ELR (cell line): ENCODE data around the gene LRBA.
"Not testable (repeated sequence)": the region's sequence is repeated elsewhere in the genome, so short reads cannot be mapped to it uniquely, and the experiment has no call there.

Source experiments
- DNase-seq: peaks from one replicate; pipeline ENCODE4 v3.0.0-alpha.2; 2015; ENCODE audit warnings: low read depth

The LRBA gene

DNA sequence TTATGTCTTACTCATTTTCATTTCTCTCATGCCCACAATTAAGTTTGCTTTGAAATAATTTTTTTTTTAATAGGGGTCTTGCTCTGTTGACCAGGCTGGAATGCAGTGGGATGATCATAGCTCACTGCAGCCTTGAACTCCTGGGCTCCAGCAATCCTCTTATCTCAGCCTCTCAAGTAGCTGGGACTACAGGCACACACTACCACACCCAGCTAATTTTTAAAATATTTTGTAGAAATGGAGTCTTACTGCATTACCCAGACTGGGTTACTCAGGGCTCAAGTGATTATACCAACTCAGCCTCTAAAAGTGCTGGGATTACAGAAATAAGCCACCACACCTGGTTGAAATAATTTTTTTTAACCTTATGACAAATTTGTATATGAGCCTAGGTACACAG lies 452.3 kb downstream of the LRBA start:
- no peak for DNase-seq

DNA sequence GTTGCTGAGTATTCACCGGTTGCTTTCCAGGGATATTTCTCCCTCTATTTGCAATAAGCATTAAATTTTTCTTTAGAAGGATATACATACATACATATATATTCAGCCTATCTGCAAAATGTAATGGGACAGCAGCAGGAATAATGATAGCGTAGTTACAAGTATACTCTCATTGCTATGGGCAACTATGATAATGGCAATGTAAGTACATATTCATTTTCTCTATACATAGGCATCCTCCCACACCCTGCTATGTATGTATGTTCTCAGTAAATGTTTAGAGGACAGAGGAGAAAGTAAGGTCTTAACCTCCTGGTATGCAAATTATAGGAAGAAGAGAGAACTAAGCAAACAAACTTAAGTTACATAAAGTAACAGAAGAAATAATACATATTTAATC lies 452.8 kb downstream of the LRBA start:
- no peak for DNase-seq

DNA sequence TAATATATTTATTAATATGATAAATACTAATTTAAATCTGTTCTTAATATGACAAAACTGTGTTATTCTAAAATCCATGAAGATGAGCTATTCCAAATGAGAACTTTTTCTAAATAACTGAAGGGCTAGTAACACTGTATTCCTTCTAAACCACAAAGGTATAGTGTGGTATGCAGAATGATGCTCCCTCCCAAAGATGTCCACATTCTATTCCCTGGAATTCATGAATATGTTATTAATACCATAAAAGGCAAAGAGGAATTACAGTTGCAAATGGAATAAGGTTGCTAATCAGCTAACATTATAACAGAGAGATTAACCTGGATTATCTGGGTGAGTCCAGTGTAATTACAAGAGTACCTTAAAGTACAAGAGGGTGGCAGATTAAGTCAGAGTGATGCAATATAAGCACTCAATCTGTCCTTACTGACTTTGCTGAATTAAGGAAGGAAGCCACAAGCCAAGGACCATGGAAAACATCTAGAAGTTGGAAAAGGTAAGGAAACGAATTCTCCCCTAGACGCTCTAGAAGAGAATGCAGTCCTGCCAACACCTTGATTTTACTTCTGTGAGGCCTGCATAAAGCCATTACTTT lies 453.8 kb downstream of the LRBA start:
- DNase-seq, result no peak

DNA sequence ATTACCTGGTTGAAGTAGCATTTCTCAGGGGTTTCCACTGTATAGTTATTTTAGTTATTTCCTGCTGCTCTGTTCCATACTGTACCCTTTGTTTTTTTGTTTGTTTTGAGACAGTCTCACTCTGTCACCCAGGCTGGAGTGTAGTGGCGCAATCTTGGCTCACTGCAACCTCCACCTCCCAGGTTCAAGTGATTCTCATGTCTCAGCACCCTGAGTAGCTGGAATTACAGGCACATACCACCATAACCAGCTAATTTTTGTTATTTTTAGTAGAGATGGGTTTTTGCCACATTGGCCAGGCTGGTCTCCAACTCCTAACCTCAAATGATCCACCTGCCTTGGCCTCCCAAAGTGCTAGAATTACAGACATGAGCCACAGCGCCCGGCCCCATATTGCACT lies 457.3 kb downstream of the LRBA start:
- not testable (repeated sequence) for DNase-seq

DNA sequence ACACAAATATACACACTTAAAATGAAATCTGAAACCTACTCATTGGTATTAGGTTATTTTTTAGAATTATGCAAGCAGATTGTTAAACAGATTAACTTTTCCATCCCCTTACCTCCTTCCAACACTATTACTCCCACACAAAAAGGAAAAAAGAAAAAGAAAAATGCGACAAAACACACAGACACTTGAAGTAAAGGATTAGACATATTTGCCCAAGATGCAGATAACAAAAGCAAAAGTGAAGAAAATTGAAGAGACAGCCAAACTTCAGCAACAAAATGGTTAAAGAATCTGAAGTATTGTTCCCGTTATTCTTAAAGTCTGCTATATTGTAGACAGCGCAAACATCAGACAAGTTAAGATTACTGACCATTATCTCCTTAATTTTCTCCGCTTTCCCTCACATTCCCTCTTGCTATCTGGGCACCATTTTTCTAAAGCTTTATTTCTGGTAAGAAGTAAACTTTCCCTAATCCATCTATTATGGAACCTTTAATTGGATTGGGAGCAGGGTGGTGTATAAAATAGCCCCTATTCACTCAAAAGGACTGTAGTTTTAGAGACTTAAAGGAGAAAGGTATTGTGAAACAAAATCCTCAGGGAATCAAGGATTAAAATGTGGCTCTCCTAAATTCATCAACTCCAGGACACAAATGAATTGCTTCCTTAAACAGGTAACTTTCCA lies 467.8 kb downstream of the LRBA start:
- DNase-seq, result no peak

DNA sequence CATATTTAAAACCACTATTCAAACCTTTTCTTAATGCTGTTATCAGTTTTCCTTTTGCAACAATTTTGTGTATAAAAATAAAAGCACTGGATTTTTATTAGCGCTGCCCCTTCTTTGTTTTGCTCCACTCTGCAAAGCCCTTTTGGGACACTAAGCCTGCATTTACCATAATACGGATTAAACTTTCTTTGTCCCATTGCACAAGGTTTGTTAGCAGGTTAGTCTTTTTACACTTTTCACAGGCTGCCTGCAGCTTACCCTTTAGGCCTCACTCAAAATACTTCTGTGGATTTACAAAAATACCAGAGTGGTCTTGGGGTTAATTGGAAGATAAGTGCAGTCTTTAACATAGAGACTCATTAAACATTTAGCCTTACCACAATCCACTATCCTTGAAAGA lies 468.8 kb downstream of the LRBA start:
- DNase-seq, result no peak

DNA sequence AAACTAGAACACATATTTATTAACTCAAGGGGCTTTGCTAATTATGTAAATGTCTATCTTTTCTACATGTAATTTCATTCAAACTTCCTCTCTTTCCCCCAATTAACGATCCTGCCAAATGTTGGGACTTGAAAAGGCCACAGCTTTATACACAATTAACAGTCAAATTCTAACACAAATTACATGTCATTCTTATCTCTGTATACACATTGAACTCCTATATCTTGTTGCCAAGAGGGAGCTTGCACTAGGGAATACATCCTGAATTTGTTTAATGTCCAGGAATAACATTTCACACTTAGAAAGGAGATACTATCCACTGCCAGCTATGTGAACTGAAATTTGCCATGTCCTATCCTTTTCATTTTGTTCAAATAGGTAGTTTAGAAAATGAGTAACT lies 472.0 kb downstream of the LRBA start:
- DNase-seq, result no peak

DNA sequence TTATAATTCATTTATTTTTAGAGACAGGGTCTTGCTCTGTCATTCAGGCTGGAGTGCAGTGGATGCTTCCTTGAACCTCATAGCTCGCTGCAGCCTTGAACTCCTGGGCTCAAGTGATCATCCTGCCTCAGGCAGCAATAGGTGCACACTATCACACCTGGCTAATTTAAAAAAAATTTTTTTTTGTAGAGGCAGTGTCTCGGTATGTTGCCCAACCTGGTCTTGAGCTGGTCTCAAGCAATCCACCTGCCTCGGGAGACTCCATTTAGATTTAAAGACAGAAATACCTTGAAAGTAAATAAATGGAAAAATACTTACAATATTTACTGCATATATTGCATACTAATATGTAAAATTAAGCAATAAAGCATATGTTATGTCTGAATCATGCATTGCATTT lies 473.4 kb downstream of the LRBA start:
- DNase-seq, result no peak

DNA sequence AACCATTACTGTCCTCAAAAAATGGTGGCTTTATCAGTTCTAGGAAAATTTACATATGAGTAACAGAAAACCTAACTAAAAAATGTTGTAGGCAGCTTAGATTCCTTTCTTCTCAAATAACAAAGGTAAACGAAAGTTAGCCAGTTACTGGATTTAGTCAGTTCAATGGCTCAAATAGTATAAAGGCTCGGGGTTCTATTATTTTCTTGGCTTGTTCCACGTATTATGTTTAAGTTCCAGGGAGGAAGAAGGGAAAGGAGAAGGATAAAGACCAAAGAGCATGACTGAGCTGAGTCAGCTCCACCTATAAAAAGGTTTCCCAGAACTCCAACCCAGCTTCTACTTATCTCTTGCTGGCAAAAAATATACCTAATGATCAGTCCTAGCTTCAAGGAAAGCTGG lies 474.1 kb downstream of the LRBA start:
- no peak for DNase-seq

DNA sequence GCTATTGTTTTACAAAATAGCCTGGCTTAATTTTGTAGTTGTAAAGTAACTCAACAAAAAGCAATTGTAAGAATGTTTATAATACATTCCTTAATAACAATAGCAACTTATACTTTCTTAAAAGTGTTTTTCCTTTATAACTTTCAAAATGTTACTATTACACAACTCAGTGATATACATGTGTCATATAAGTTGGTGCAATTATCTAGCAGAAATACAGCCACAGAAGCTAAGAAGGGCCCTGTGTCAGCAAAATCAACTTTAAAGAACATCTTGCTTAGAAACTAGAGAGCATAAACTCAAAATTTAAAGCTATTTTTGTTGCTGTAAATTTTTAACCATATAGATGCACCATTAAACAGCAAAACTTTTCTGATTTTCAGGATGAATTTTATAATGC lies 474.5 kb downstream of the LRBA start:
- DNase-seq, result no peak

DNA sequence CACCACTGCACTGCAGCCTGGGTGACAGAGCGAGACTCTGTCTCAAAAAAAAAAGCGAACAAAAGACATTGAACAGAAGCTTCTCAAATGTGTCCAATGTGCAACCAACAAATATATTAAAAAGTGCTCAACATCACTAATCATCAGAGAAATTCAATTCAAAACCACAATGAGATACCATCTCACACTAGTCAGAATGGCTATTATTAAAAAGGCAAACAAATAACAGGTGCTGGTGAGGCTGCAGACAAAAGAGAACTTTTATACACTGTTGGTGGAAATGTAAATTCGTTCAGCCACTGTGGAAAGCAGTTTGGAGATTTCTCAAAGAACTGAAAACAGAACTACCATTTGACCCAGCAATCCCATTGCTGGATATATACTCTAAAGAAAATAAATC lies 477.2 kb downstream of the LRBA start:
- DNase-seq, result not testable (repeated sequence)

DNA sequence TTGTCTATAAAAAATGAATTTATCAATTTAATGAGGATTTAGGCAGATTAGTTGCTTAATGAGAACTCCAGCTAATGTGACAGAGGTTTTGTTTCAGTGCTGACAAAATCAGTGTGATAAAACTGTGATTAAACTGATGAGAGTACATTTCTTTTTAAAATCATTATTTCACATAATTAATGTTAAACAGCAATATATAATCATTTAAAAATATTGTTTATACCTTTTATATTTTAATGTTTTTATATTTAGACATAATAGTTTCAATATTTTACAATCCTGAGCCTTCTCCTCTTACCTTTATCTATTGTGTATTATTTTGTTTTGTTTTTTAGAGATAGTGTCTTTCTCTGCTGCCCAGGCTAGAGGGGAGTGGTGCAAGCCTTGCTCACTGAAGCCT lies 480.3 kb downstream of the LRBA start:
- DNase-seq, result no peak

DNA sequence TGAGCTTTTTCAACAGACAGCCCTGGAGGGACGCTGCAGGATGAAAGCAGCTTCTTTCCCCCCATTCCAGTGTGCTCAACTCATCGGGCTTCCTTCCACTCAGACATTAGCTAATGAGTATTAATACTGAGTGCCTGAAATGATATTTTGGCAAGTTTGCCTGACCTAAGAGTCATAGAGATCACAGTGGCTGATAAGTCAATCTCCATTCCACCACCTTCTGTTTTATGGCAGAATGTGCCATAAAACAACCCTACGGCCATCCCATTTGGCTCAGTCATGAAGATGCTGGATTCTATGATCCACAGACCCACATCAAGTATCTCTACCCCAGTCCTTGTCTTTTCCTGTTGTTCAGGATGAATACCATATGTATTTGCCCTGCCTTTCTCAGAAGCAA lies 481.4 kb downstream of the LRBA start:
- peak; percentile 7 for DNase-seq

DNA sequence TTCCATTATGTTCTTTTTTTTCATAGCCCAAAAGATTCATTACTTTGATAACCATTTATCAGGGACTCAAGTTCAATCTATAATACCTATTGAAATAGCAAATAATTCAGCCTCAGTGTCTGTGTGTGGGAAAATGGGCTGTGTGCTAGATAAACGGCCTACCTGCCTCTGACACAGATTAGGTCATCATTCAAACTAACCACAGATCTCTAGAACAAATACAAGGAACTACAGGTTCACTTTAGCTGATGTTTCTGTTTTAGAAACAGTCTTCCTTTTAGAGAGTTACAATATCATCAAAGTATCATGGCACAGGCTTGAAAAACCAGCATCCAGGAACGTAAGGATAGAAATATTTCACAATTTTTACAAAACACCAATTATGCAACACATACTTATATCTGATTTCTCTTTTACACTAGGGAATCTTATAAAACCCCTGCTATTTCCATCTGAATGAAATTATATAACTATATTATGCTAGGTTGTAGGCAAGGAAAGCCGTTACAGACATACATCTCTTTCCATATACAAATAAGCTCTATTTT lies 489.7 kb downstream of the LRBA start:
- no peak for DNase-seq

DNA sequence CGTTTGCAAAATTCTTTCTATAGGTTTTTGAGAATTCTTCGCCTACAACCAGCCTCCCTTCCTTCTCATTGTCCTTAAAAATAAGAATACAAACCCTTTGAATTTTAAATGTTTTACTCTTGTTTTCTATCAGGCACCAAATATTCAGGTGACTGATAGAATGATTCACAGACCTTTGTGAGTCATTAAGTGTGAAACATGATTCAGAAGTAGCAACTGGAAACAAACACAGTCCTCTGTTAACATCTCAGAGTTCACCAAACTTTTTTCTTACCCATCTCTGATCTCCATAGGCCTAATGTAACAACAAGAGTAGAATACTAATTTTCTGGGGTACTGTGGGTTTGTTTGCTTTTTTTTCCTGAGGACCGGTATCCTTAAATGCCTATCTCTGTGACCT lies 496.5 kb downstream of the LRBA start:
- peak; percentile 72 for DNase-seq

DNA sequence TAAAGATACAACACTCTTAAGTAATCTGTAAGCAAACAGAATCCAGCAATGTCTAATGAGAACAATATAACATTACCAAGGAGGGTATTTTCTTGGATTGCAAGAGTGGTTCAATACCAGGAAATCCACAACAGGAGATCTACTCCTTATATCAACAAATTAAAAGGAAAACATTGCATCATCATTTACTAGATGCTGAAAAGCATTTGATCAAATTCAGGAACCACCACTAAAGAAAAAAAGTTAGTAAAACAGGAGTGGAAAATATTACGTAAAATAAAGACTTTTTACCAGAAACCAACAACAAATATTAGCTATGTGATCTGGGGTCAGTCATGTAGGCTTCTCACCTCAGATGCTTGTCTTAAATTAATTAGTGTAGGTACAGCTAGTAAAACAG lies 499.9 kb downstream of the LRBA start:
- no peak for DNase-seq

DNA sequence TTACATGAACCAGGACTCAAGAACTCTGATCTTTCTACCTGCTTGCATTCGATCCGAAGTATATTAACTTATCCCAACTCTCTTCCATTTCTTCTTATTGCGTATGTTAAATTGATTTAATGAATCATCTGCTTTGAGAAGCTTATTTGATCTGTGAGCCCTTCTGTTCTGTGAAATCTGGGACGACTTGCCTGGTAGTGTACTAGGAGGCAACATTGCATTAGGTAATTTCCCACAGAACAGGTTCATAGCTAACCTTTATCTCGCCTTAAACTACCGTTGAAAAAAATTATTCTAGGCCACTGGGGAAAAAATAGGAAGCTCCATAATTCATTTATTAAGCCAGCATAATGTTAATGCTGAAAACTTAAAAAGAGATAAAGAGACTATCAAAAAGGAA lies 500.4 kb downstream of the LRBA start:
- no peak for DNase-seq

DNA sequence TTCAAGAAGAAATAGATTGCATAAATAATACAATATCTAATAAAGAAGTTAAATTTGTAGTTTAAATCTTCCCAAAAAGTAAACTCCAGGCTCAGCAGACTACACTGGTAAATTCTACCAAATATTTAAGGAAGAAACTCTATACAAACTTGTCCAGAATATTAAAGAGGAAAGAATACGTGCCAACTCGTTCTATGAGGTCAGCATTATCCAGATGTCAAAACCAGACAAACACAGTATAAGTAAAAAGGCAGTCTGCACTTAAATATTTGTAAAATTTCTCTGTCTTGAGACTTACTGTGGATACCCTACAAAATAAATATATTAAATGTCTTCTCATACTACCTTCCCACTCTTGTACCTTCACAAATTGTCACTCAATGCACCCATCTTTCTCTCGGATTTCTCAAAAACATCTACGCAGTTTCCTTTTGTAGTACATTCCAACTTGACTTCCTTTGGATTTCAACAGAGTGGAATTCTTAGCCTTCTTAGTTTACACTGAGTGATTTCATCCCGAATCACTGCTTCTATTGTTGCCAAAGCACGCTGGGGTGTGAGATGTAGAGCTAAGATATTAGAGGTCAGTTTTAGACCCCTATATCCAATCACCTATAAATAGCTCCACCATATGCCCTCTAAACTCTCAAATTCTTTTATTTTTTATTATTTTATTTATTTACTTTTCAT lies 504.8 kb downstream of the LRBA start:
- DNase-seq, result peak; percentile 79

DNA sequence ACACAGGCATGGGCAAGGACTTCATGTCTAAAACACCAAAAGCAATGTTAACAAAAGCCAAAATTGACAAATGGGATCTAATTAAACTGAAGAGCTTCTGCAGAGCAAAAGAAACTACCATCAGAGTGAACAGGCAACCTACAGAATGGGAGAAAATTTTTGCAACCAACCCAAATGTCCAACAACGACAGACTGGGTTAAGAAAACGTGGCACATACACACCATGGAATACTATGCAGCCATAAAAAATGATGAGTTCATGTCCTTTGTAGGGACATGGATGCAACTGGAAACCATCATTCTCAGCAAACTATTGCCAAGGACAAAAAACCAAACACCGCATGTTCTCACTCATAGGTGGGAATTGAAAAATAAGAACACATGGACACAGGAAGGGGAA lies 507.4 kb downstream of the LRBA start:
- not testable (repeated sequence) for DNase-seq

DNA sequence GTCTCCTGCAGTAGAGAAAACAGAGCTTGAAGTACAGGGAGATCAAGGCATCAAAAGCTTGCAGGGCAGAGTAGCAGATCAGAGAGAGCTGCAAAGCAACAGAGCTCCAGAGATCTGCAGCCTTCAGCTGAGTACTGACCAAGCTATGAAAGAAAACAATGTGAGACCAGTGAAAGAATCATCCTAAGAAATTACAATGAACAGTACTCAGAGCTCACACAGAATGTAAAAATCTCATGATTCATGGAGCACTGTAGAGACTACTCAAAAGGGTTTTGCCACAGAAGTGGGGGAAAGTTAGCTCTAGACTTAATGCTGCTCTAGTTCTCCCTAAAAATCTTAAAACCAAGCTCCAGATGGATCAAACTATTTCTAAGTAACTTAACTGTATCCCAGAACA lies 513.1 kb downstream of the LRBA start:
- DNase-seq, result peak; percentile 14

DNA sequence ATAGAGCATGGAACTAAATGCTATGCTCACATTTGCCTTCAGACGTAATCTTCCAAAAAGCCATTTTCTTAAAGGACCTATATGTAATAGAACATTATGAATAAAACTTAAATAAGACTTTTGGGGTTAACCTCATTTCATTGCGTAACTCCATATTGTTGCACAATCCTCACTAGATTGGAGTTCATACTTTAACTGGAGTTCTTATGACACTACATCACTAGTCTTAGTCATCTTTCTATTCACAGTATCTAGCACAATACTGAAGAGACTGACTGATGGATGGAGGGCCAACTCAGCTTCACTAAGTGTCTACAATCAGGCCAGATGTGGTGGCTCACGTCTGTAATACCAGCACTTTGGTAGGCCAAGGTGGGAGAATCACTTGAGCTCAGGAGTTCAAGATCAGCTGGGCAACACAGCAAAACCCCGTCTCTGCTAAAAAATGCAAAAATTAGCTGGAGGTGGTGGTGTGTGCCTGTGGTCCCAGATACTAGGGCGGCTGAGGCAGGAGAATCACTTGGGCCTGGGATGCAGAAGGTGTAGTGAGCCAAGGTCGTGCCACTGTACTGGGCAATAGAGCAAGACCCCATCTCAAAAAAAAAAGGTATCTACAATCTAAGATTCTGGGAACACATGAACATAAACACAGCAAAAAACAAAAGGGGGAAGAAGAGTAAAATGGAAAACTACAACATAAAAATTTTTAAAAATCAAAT lies 513.9 kb downstream of the LRBA start:
- peak; percentile 80 for DNase-seq

DNA sequence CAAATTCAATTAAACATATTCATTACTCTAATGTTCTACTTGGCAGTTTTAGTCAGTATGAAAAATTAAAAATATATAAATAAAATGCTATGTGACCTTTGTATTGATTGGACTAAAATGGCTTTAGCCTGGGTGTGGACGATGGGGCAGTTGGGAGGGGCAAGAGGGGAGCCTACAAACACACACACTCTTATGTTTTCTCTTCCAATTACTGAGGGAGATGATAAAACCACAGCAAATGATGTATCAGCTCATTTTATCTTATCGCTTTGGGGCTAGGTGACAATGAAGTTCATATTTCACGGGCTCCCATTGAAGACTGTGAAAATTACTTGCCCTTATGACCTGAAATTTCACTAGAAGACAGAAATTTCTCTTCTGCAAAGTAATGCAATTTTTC lies 517.5 kb downstream of the LRBA start:
- DNase-seq, result no peak

DNA sequence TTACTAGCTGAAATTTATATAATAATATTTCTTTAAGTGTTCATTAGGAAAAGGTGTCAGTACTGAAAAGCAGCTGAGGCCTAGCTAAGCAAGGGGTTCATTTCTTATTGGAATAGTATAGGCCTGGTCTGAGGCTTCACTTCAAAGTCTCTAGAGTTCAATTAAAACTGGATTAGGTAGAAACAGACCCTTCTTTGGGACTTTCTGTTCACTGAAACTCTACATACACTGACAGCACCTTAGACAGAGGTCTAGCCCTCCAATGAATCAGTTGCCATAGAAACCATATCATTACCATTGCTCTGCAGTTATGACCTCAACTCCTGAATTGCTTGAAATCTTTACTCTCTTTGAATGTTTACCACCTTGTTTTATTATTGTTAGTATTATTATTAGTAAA lies 519.5 kb downstream of the LRBA start:
- DNase-seq, result no peak
